CD4-positive, alpha-beta T cell (primary cell): ENCODE data around the gene B3GNT9. TPM values are rescaled to one million over a fixed set of nuclear protein-coding genes. Genes with fewer than 3 reads are reported as not detected.

ENCODE experiments used
- ATAC-seq: fragments of 200-7000 bp; cut with Tn5 transposase; one replicate; pipeline ENCODE4 v1.10.0; 2022; ENCODE audit warnings: mild to moderate bottlenecking; ENCODE audit not compliant: poor library complexity
- CTCF ChIA-PET: fragments of 350-600 bp; sonication (Branson Sonifier 250); formaldehyde crosslinking; loops from one replicate; lab custom pipeline; 2021; ENCODE audit warnings: antibody characterized with exemption, inconsistent platforms; lab: Charles Lee
- POLR2A ChIA-PET: fragments of 350-600 bp; sonication (Branson Sonifier 250); formaldehyde crosslinking; loops from one replicate; lab custom pipeline; 2021; ENCODE audit warnings: antibody characterized with exemption, inconsistent platforms; lab: Charles Lee
- DNase-seq, 14 experiments: peaks; one replicate each; pipeline ENCODE4 v3.0.0-alpha.2; 2013 to 2020; ENCODE audit warnings: mixed read lengths in 2 of 14
- H3K27ac ChIP-seq, 2 donors: one replicate each; pipeline versions ENCODE4 v1.5.1 to v1.7.0; 2013; ENCODE audit warnings: low read length in 2 of 2, low read depth in 1 of 2, mild to moderate bottlenecking in 1 of 2
- H3K27me3 ChIP-seq, 2 experiments: 1 replicate in 1 of 2; 2 replicates in 1 of 2; pipeline versions ENCODE4 v1.6.1 to v1.7.0; 2013; ENCODE audit warnings: low read length in 2 of 2, control low read depth in 1 of 2, mild to moderate bottlenecking in 1 of 2, moderate library complexity in 1 of 2; ENCODE audit not compliant: insufficient read depth in 2 of 2, control insufficient read depth in 1 of 2
- H3K36me3 ChIP-seq: one replicate; pipeline ENCODE4 v1.6.1; 2013; ENCODE audit warnings: low read length, control low read depth; ENCODE audit not compliant: insufficient read depth
- H3K4me1 ChIP-seq: one replicate; pipeline ENCODE4 v1.6.1; 2013; ENCODE audit warnings: low read length, control low read depth; ENCODE audit not compliant: insufficient read depth
- H3K4me3 ChIP-seq: one replicate; pipeline ENCODE4 v1.5.1; 2013; ENCODE audit warnings: mild to moderate bottlenecking, low read length, moderate library complexity
- H3K9me3 ChIP-seq, 2 experiments: 1 replicate in 1 of 2; 2 replicates in 1 of 2; pipeline versions ENCODE4 v1.6.1 to v1.7.0; 2013; ENCODE audit warnings: low read length in 2 of 2, mild to moderate bottlenecking in 2 of 2, control low read depth in 1 of 2, moderate library complexity in 1 of 2; ENCODE audit not compliant: control insufficient read depth in 1 of 2, insufficient read depth in 1 of 2
- H3K27ac Mint-ChIP-seq: one replicate; pipeline ENCODE4 v1.8.0; 2020; ENCODE audit warnings: mixed read lengths
- H3K27me3 Mint-ChIP-seq: one replicate; pipeline ENCODE4 v1.8.0; 2021; ENCODE audit warnings: mixed read lengths
- H3K36me3 Mint-ChIP-seq: one replicate; pipeline ENCODE4 v1.8.0; 2021; ENCODE audit warnings: low read depth, mixed read lengths
- H3K4me1 Mint-ChIP-seq: one replicate; pipeline ENCODE4 v1.8.0; 2021; ENCODE audit warnings: low read depth, mixed read lengths
- H3K4me3 Mint-ChIP-seq: one replicate; pipeline ENCODE4 v1.8.0; 2020; ENCODE audit warnings: mild to moderate bottlenecking, mixed read lengths
- H3K9me3 Mint-ChIP-seq: one replicate; pipeline ENCODE4 v1.8.0; 2020; ENCODE audit warnings: mixed read lengths
- CTCF ChIP-seq: fragments of 200-600 bp; IDR thresholded peaks from one replicate; pipeline ENCODE4 v1.8.0; 2022; ENCODE audit warnings: antibody characterized with exemption, mild to moderate bottlenecking
- intact Hi-C, 2 experiments: fragments of 100-400 bp; cut with DNase I in 1 of 2; cut with micrococcal nuclease in 1 of 2; formaldehyde crosslinking; loops; one replicate each; pipeline versions ENCODE4 v1.15.1 to v1.9.0; 2023 to 2025; cut with DNase I, micrococcal nuclease
- total RNA-seq, 174 experiments: library from RNA in 2 of 174; stranded (reverse) in 2 of 174; gene quantifications; one replicate each; pipeline ENCODE4 v1.2.3 and lab custom pipeline; 2021 to 2026

The B3GNT9 gene
- total RNA-seq, 2 experiments from 2014 or later: 2.0 to 2.5 TPM

DNA sequence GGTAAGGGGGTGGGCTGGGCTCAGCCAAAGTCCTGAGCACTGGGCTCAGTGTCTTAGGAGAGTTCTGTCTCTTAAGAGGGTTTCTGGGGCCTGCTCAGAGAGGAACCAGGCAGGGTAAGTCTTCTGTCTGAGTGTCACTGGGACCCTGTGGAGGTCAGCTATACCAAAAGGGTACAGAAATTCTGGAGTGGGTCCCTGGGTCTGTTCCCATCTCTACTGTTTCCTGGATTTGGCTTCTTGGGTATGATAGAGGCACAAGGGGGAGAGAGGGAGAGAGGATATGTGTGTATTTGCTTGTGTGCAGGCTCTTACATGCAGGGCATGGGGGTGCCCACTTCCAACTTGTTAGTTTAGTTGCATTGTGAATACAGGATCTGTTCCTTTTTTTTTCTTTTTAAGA lies 42.7 kb upstream of the B3GNT9 start:
- intact Hi-C loops: loop anchor here (2.0 to 5.0 kb wide), 2 partner anchors 33 to 261 kb away; partner anchors contain the start of genes CIAO2B (in 1 of the 2) and TMEM208 (in 1 of the 2)

GRCh38 chr16:67192781-67193361 lies 42.1 kb upstream of the B3GNT9 start:
- peaks cover 51% of the 10 kb centered on the region for H3K4me1 ChIP-seq
- H3K4me3 ChIP-seq: peak overlapping the region; percentile 95
- intact Hi-C loops: loop anchor here (1.0 to 5.0 kb wide), 3 partner anchors 34 to 261 kb away; partner anchors contain the start of genes TMEM208 (in 2 of the 2) and CIAO2B (in 1 of the 2)
- ATAC-seq (peak; percentile 40), DNase-seq (peak in 2 of 14 experiments; percentile 40 to 44)
- TF ChIP-seq CTCF: no peak
- Mint-ChIP-seq H3K27me3 (no peaks in the 10 kb centered on the region), H3K36me3 (peaks cover 54% of the 10 kb centered on the region), H3K4me1 (peaks cover 43% of the 10 kb centered on the region), H3K9me3 (no peaks in the 10 kb centered on the region), H3K4me3 (peak overlapping the region; percentile 92), H3K27ac (peak overlapping the region; percentile 87)
- H3K9me3 ChIP-seq: no peaks in the 10 kb centered on the region
- ChIA-PET POLR2A (interaction anchor here (1.1 to 1.6 kb wide), 3 partner anchors 9 to 43 kb away, joined by 3 to 9 read pairs (median 6); partner anchors contain the start of genes MATCAP1 and TMEM208), CTCF (interaction anchor here (0.6 to 1.5 kb wide), 5 partner anchors 8 to 175 kb away, joined by 3 to 4 read pairs (median 3); no protein-coding TSS in a partner anchor)
- H3K36me3 ChIP-seq: peaks cover 50% of the 10 kb centered on the region
- H3K27me3 ChIP-seq: no peaks in the 10 kb centered on the region
- H3K27ac ChIP-seq: peak overlapping the region; percentile 69 to 86

More for the DNA sequence above, 42.7 kb upstream of the B3GNT9 start:
- peak overlapping the region; percentile 87 for H3K27ac Mint-ChIP-seq
- ATAC-seq (no peak), DNase-seq (no peak)
- H3K36me3 Mint-ChIP-seq: peaks cover 60% of the 10 kb centered on the region
- Histone ChIP-seq H3K36me3 (peaks cover 56% of the 10 kb centered on the region), H3K27ac (peak overlapping the region in 1 of 2 donors; percentile 3), H3K9me3 (no peaks in the 10 kb centered on the region), H3K4me3 (peak overlapping the region; percentile 95), H3K27me3 (no peaks in the 10 kb centered on the region), H3K4me1 (peaks cover 51% of the 10 kb centered on the region)
- no peak for TF ChIP-seq CTCF
- peaks cover 49% of the 10 kb centered on the region for H3K4me1 Mint-ChIP-seq
- ChIA-PET POLR2A (interaction anchor here (1.4 kb wide), 1 partner anchor 10 kb away, joined by 6 read pairs; the partner anchor contains the start of gene MATCAP1), CTCF (interaction anchor here (1.2 to 1.5 kb wide), 2 partner anchors 8 to 176 kb away, joined by 3 to 4 read pairs; no protein-coding TSS in a partner anchor)
- H3K9me3 Mint-ChIP-seq: no peaks in the 10 kb centered on the region
- no peaks in the 10 kb centered on the region for H3K27me3 Mint-ChIP-seq
- H3K4me3 Mint-ChIP-seq: peak overlapping the region; percentile 92

DNA sequence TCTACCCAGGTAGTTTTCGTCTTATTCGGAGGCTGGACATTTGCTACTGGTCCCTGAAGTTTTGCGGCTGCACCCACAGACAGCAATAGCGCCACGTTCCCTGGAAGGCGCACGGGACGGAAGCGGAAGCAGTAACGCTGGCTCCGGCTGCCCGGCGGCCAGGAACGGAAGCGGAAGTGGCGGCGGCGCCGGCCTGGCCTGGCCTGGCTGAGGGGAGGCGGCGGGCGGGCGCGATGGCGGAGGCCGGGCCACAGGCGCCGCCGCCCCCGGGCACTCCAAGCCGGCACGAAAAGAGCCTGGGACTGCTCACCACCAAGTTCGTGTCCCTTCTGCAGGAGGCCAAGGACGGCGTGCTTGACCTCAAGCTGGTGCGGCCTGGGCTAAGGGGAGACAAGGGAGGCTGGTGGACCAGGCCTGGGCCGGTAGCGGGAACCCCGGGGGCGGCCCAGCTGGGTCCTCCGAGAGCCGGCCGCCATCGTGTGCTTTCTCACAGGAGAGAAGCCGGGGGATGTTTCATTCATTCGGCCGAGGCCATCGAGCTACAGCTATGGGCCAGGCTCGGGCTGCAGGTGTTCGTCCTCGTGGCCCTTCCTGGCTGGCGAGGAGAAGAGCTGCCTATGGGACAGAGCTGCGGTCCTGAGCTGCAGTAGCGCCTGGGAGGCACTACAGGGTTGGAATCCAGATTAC lies 41.3 kb upstream of the B3GNT9 start, which contains the start of gene E2F4:
TSS of gene E2F4 (plus strand) at position 161 of the 687 bp plus-strand sequence. CDS start at position 234, 73 bp downstream.
- Histone ChIP-seq H3K27ac (peak within 1 kb of the TSS; percentile 69 to 86), H3K4me3 (peak within 1 kb of the TSS; percentile 95), H3K27me3 (no peaks in the 10 kb centered on the region), H3K36me3 (peaks cover 43% of the 10 kb centered on the region), H3K4me1 (peaks cover 51% of the 10 kb centered on the region), H3K9me3 (no peaks in the 10 kb centered on the region)
- TF ChIP-seq CTCF: no peak
- Mint-ChIP-seq H3K36me3 (peaks cover 46% of the 10 kb centered on the region), H3K9me3 (no peaks in the 10 kb centered on the region), H3K27me3 (no peaks in the 10 kb centered on the region), H3K4me3 (peak within 1 kb of the TSS; percentile 92), H3K4me1 (peaks cover 43% of the 10 kb centered on the region), H3K27ac (peak within 1 kb of the TSS; percentile 87)
- DNase-seq (peak; percentile 72 to 93 (median 82)), ATAC-seq (peak; percentile 88)
- CTCF ChIA-PET: interaction anchor here (0.6 to 1.5 kb wide), 4 partner anchors 37 to 174 kb away, joined by 3 to 4 read pairs (median 4); no protein-coding TSS in a partner anchor
- intact Hi-C loops: loop anchor here (1.0 to 5.0 kb wide), 3 partner anchors 35 to 260 kb away; partner anchors contain the start of genes TMEM208 (in 2 of the 2) and CIAO2B (in 1 of the 2)
- POLR2A ChIA-PET: interaction anchor here (1.1 to 1.6 kb wide), 3 partner anchors 9 to 44 kb away, joined by 3 to 9 read pairs (median 6); partner anchors contain the start of genes MATCAP1 and TMEM208
